Tibial nerve (tissue), 4 donors: ENCODE results near the gene SOWAHC. TPM values are rescaled to one million over a fixed set of nuclear protein-coding genes. Genes with fewer than 3 reads are reported as not detected.

ENCODE experiments used
- DNase-seq, 2 donors: peaks; one replicate each; pipeline ENCODE4 v3.0.0-alpha.2; 2019; ENCODE audit warnings: low spot score in 2 of 2
- H3K27ac ChIP-seq, 4 donors: fragments of 200-600 bp; sonication (generic) in 3 of 4; one replicate each; pipeline ENCODE4 v1.5.1; 2017 to 2019; ENCODE audit warnings: mild to moderate bottlenecking in 1 of 4
- H3K27me3 ChIP-seq, 2 donors: fragments of 200-600 bp; sonication (generic) in 1 of 2; one replicate each; pipeline versions ENCODE4 v1.5.1 to v1.6.0; 2017 to 2019
- H3K36me3 ChIP-seq, 3 donors: fragments of 200-600 bp; sonication (generic); one replicate each; pipeline ENCODE4 v1.5.1; 2018 to 2019
- H3K4me1 ChIP-seq, 4 donors: fragments of 200-600 bp; sonication (generic) in 3 of 4; one replicate each; pipeline ENCODE4 v1.5.1; 2017 to 2019
- H3K4me3 ChIP-seq, 4 donors: fragments of 200-600 bp; sonication (generic) in 3 of 4; one replicate each; pipeline ENCODE4 v1.5.1; 2017 to 2019; ENCODE audit warnings: mild to moderate bottlenecking in 1 of 4, moderate library complexity in 1 of 4
- H3K9me3 ChIP-seq, 4 donors: fragments of 200-600 bp; sonication (generic) in 3 of 4; one replicate each; pipeline ENCODE4 v1.5.1; 2017 to 2019
- EP300 ChIP-seq, 2 donors: sonication (generic); formaldehyde crosslinking; IDR thresholded peaks; one replicate each; pipeline ENCODE4 v1.6.1; 2017; ENCODE audit warnings: antibody characterized with exemption in 2 of 2, mild to moderate bottlenecking in 1 of 2
- POLR2A ChIP-seq, 2 donors: fragments of 450-650 bp; IDR thresholded peaks; one replicate each; pipeline ENCODE4 v1.6.1; 2017; ENCODE audit warnings: antibody characterized with exemption in 2 of 2, mild to moderate bottlenecking in 2 of 2, moderate library complexity in 2 of 2
- WGBS, 2 donors: methylation state at CpG; one replicate each; pipeline ENCODE4 v1.1.5; 2018; 5-methylcytosine and 5-hydroxymethylcytosine counted together
- total RNA-seq, 4 donors: library from RNA; depleted of rRNA; stranded (reverse); fragments of >200 nt; gene quantifications; one replicate each; pipeline ENCODE4 v1.1.0, GENCODE V29; 2016
- TF ChIP-seq, protein P1 (sequence below), 5 experiments: fragments of 200-600 bp in 3 of 5; fragments of 450-650 bp in 2 of 5; sonication (generic) in 3 of 5; IDR thresholded peaks; one replicate each; pipeline ENCODE4 v1.5.1; 2016 to 2019; ENCODE audit warnings: antibody characterized with exemption in 5 of 5, mild to moderate bottlenecking in 3 of 5, moderate library complexity in 2 of 5

SOWAHC gene
- total RNA-seq, 4 donors from 2014 or later: 24.5 to 26.9 (median 25.1) TPM

DNA sequence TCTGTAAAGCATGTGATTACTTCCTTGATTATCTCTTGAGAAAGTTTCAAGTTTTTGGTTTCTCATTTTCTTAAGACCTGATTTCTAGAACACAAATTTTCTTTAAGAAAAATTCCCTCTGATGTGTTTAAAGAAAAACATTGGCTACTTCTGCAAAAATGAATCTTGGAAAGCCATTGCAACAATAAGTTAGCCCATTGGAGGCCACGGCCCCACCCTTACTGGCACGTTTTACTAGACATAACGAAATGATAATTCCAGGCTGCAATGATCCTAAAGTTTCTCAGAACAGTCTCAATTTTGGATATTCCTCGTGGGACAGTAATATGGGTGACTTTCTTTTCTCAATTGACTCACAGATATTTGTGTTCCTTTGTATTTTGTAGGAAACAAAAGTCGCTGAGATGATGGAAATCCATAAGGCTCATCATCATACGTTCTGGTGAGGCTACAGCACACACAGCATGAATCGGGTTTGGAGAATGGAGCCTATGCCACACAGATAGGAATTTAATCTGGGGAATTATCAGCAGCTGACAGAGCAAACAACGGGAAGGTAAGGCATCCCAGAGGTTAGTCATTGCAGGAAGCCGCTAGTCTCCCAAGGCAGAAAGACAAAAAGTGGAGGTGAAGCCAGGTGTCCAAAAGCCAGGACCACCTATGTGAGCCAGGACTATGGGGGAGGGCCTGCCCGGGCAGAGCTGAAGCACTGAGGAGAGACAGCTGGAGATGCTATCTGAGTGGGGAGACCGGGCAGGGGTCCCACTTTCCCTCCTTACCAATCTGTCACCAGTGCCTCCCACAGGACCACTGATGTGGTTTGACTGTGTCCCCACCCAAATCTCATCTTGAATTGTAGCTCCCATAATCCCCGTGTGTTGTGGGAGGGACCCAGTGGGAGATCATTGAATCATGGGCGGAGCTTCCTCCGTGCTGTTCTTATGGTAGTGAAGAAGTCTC, 35.9 kb downstream of the SOWAHC start:
- Histone ChIP-seq H3K27ac (no peak overlapping the region), H3K4me1 (peaks cover 0 to 5% (median 2%) of the 10 kb centered on the region in 4 donors), H3K9me3 (no peaks in the 10 kb centered on the region), H3K4me3 (no peak overlapping the region), H3K27me3 (no peaks in the 10 kb centered on the region), H3K36me3 (no peaks in the 10 kb centered on the region)
- 80 to 82% methylated on average over 14 of the region's 14 CpGs for WGBS, 2 donors
- no peak for DNase-seq
- TF ChIP-seq POLR2A (IDR thresholded peaks at IDR 0.05) (no peak), EP300 (IDR thresholded peaks at IDR 0.05) (no peak)
- TF ChIP-seq, protein P1, sequence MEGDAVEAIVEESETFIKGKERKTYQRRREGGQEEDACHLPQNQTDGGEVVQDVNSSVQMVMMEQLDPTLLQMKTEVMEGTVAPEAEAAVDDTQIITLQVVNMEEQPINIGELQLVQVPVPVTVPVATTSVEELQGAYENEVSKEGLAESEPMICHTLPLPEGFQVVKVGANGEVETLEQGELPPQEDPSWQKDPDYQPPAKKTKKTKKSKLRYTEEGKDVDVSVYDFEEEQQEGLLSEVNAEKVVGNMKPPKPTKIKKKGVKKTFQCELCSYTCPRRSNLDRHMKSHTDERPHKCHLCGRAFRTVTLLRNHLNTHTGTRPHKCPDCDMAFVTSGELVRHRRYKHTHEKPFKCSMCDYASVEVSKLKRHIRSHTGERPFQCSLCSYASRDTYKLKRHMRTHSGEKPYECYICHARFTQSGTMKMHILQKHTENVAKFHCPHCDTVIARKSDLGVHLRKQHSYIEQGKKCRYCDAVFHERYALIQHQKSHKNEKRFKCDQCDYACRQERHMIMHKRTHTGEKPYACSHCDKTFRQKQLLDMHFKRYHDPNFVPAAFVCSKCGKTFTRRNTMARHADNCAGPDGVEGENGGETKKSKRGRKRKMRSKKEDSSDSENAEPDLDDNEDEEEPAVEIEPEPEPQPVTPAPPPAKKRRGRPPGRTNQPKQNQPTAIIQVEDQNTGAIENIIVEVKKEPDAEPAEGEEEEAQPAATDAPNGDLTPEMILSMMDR (IDR thresholded peaks at IDR 0.05): no peak

- no peak overlapping the region for H3K4me3 ChIP-seq
- WGBS, 2 donors: 92 to 93% methylated on average over 8 of the region's 8 CpGs
- H3K4me1 ChIP-seq: no peaks in the 10 kb centered on the region
- H3K27ac ChIP-seq: no peak overlapping the region
- no peak for DNase-seq
- H3K36me3 ChIP-seq: no peaks in the 10 kb centered on the region
- TF ChIP-seq, protein P1 (IDR thresholded peaks at IDR 0.05): no peak
- TF ChIP-seq POLR2A (IDR thresholded peaks at IDR 0.05) (no peak), EP300 (IDR thresholded peaks at IDR 0.05) (no peak)
- H3K9me3 ChIP-seq: no peaks in the 10 kb centered on the region
- no peaks in the 10 kb centered on the region for H3K27me3 ChIP-seq
Measured at GRCh38 chr2:109654326-109655050, 40.3 kb downstream of the SOWAHC start.

GRCh38 chr2:109655287-109655686, 41.1 kb downstream of the SOWAHC start:
- 83 to 84% methylated on average over 3 of the region's 3 CpGs for WGBS, 2 donors
- Histone ChIP-seq H3K27me3 (no peaks in the 10 kb centered on the region), H3K27ac (no peak overlapping the region), H3K4me3 (no peak overlapping the region), H3K36me3 (no peaks in the 10 kb centered on the region), H3K9me3 (no peaks in the 10 kb centered on the region), H3K4me1 (no peaks in the 10 kb centered on the region)
- TF ChIP-seq, protein P1 (IDR thresholded peaks at IDR 0.05): no peak
- TF ChIP-seq POLR2A (IDR thresholded peaks at IDR 0.05) (no peak), EP300 (IDR thresholded peaks at IDR 0.05) (no peak)
- DNase-seq: no peak

GRCh38 chr2:109659396-109660045, 45.4 kb downstream of the SOWAHC start:
- H3K9me3 ChIP-seq: no peaks in the 10 kb centered on the region
- no peaks in the 10 kb centered on the region for H3K36me3 ChIP-seq
- no peak for DNase-seq
- no peak overlapping the region for H3K4me3 ChIP-seq
- WGBS, 2 donors: 64 to 70% methylated on average over 9 of the region's 9 CpGs
- H3K27me3 ChIP-seq: no peaks in the 10 kb centered on the region
- TF ChIP-seq EP300 (IDR thresholded peaks at IDR 0.05): no peak
- TF ChIP-seq, protein P1 (IDR thresholded peaks at IDR 0.05): no peak
- no peak for TF ChIP-seq POLR2A (IDR thresholded peaks at IDR 0.05)
- peaks cover 0 to 14% (median 0%) of the 10 kb centered on the region in 4 donors for H3K4me1 ChIP-seq
- H3K27ac ChIP-seq: no peak overlapping the region
